Karpas-422 (cell line): ENCODE results near the gene INPP1. TPM values are rescaled to one million over a fixed set of nuclear protein-coding genes. Genes with fewer than 3 reads are reported as not detected.

Experiments
- DNase-seq: peaks from one replicate; pipeline ENCODE4 v3.0.0-alpha.2; 2015
- H2AFZ ChIP-seq: fragments of 200-600 bp; sonication (generic); 2 replicates; pipeline ENCODE4 v1.6.1; 2014; ENCODE audit warnings: antibody characterized with exemption, low read length, mixed read lengths
- H3K27ac ChIP-seq: fragments of 200-600 bp; sonication (generic); 2 replicates; pipeline ENCODE4 v1.5.1; 2014; ENCODE audit warnings: mild to moderate bottlenecking, low read length, moderate library complexity
- H3K27me3 ChIP-seq: fragments of 200-600 bp; sonication (generic); 2 replicates; pipeline ENCODE4 v1.6.1; 2014; ENCODE audit warnings: low read length, mixed read lengths
- H3K36me3 ChIP-seq: fragments of 200-600 bp; sonication (generic); 2 replicates; pipeline ENCODE4 v1.6.1; 2014; ENCODE audit warnings: low read length, mixed read lengths; ENCODE audit not compliant: insufficient read depth
- H3K4me1 ChIP-seq: fragments of 200-600 bp; sonication (generic); 2 replicates; pipeline ENCODE4 v1.6.1; 2014; ENCODE audit warnings: mild to moderate bottlenecking, low read length, mixed read lengths
- H3K4me2 ChIP-seq: fragments of 200-600 bp; sonication (generic); 2 replicates; pipeline ENCODE4 v1.6.1; 2014; ENCODE audit warnings: low read length, low read depth, mild to moderate bottlenecking; ENCODE audit not compliant: poor library complexity, severe bottlenecking
- H3K4me3 ChIP-seq: fragments of 200-600 bp; sonication (generic); 2 replicates; pipeline ENCODE4 v1.5.1; 2014; ENCODE audit warnings: mild to moderate bottlenecking, antibody characterized with exemption, low read length, mixed read lengths
- H3K79me2 ChIP-seq: fragments of 200-600 bp; sonication (generic); 2 replicates; pipeline ENCODE4 v1.6.1; 2014; ENCODE audit warnings: mild to moderate bottlenecking, low read length, mixed read lengths
- H3K9ac ChIP-seq: fragments of 200-600 bp; sonication (generic); 2 replicates; pipeline ENCODE4 v1.6.0; 2014; ENCODE audit warnings: low read length
- H3K9me2 ChIP-seq: fragments of 200-600 bp; sonication (generic), shearing (Covaris generic); replicated peaks from 2 replicates; pipeline ENCODE4 v1.6.0; 2014; ENCODE audit warnings: mild to moderate bottlenecking, low read length, moderate library complexity; ENCODE audit not compliant: insufficient read depth
- H3K9me3 ChIP-seq: fragments of 300-700, 200-600 bp; sonication (generic); 2 replicates; pipeline ENCODE4 v1.6.1; 2014; ENCODE audit warnings: low read length, mixed read lengths
- H4K20me1 ChIP-seq: fragments of 200-600 bp; sonication (generic); 2 replicates; pipeline ENCODE4 v1.6.1; 2014; ENCODE audit warnings: mild to moderate bottlenecking, antibody characterized with exemption, low read length, low read depth; ENCODE audit not compliant: insufficient read depth
- total RNA-seq: library from RNA; depleted of rRNA; stranded (reverse); fragments of >200 nt; shearing (Covaris generic); gene quantifications from 2 replicates; pipeline ENCODE4 v1.2.3, GENCODE V29; 2014; ENCODE audit warnings: low replicate concordance; rRNA removed

INPP1 gene
- total RNA-seq, 1 experiment from 2014 or later = 0.89 TPM

GRCh38 chr2:190420801-190421200, 77.4 kb downstream of the INPP1 start:
- Histone ChIP-seq H3K9ac (no peak overlapping the region), H3K9me2 (no peaks in the 10 kb centered on the region), H2AFZ (no peak overlapping the region), H3K4me2 (peak overlapping the region; percentile 24), H3K27ac (peak overlapping the region; percentile 12; the same call in 1 of the 2 replicates), H3K79me2 (peaks cover 92% of the 10 kb centered on the region), H3K27me3 (no peaks in the 10 kb centered on the region), H4K20me1 (no peaks in the 10 kb centered on the region), H3K36me3 (no peaks in the 10 kb centered on the region; the same call in 1 of the 2 replicates), H3K4me1 (peaks cover 41% of the 10 kb centered on the region), H3K4me3 (no peak overlapping the region), H3K9me3 (no peaks in the 10 kb centered on the region)
- DNase-seq = peak; percentile 53

Other genes with a start within 250 kb of the INPP1 start
- 23.3 and 33.5 TPM in 2 replicates for gene HIBCH, start 23.8 kb upstream of the INPP1 start, total RNA-seq
- gene MFSD6, start 64.8 kb downstream of the INPP1 start, total RNA-seq = 65.5 and 65.9 TPM in 2 replicates
- gene NEMP2, start 191.1 kb downstream of the INPP1 start, total RNA-seq = 10.6 and 11.1 TPM in 2 replicates